HepG2 (cell line): ENCODE measurements around the gene RBBP8NL. TPM values are rescaled to one million over a fixed set of nuclear protein-coding genes. Genes with fewer than 3 reads are reported as not detected.

Experiments used
- NFE2L1 ChIP-seq: sonication (generic); formaldehyde crosslinking; IDR thresholded peaks from 2 replicates; pipeline ENCODE4 v1.4.0; 2020; ENCODE audit warnings: missing genetic modification reagents, mild to moderate bottlenecking, borderline replicate concordance
- PITX1 ChIP-seq: sonication (generic); formaldehyde crosslinking; IDR thresholded peaks from 2 replicates; pipeline ENCODE4 v1.5.1; 2020; ENCODE audit warnings: mild to moderate bottlenecking, missing genetic modification reagents
- SNAPC2 ChIP-seq: sonication (generic); formaldehyde crosslinking; IDR thresholded peaks from 2 replicates; pipeline ENCODE4 v1.8.1; 2022; ENCODE audit warnings: mild to moderate bottlenecking, missing genetic modification reagents
- SOX6 ChIP-seq, 2 experiments: fragments of 450-650 bp in 1 of 2; sonication (generic) in 1 of 2; formaldehyde crosslinking in 1 of 2; IDR thresholded peaks; 2 replicates each; pipeline versions ENCODE4 v1.4.0 to v1.6.1; 2017 to 2020; ENCODE audit warnings: antibody characterized with exemption in 1 of 2, mild to moderate bottlenecking in 1 of 2, missing genetic modification reagents in 1 of 2
- SRSF4 ChIP-seq: fragments of 200-400 bp; formaldehyde crosslinking; IDR thresholded peaks from one replicate; pipeline ENCODE4 v1.6.1; 2018; ENCODE audit warnings: mild to moderate bottlenecking, low read depth, low read length, moderate library complexity; ENCODE audit not compliant: poor library complexity, severe bottlenecking
- TERF1 ChIP-seq: sonication (generic); formaldehyde crosslinking; IDR thresholded peaks from 2 replicates; pipeline ENCODE4 v1.8.0; 2022; ENCODE audit warnings: mild to moderate bottlenecking, missing genetic modification reagents, moderate library complexity
- ZNF160 ChIP-seq: sonication (generic); formaldehyde crosslinking; IDR thresholded peaks from 2 replicates; pipeline ENCODE4 v1.8.0; 2022; ENCODE audit warnings: mild to moderate bottlenecking, inconsistent platforms, missing genetic modification reagents
- ZNF225 ChIP-seq: sonication (generic); formaldehyde crosslinking; IDR thresholded peaks from 2 replicates; pipeline ENCODE4 v1.4.0; 2020; ENCODE audit warnings: mild to moderate bottlenecking, missing genetic modification reagents
- ZNF318 ChIP-seq: sonication (generic); formaldehyde crosslinking; IDR thresholded peaks from 2 replicates; pipeline ENCODE4 v1.4.0; 2020; ENCODE audit warnings: mild to moderate bottlenecking, missing genetic modification reagents
- ZNF512 ChIP-seq: sonication (generic); formaldehyde crosslinking; IDR thresholded peaks from 2 replicates; pipeline ENCODE4 v1.4.0; 2020; ENCODE audit warnings: mild to moderate bottlenecking, missing genetic modification reagents
- ZNF792 ChIP-seq: IDR thresholded peaks from 2 replicates; pipeline ENCODE4 v1.6.1; 2016
- ZNF883 ChIP-seq: sonication (generic); formaldehyde crosslinking; IDR thresholded peaks from 2 replicates; pipeline ENCODE4 v1.5.1; 2020; ENCODE audit warnings: mild to moderate bottlenecking, missing genetic modification reagents; ENCODE audit errors: not compliant biosample characterization
- polyA plus RNA-seq, 8 experiments: library from polyadenylated mRNA; depleted of rRNA in 3 of 8; stranded (reverse) in 7 of 8; unstranded in 1 of 8; fragments of >200 nt; fragmentation: Illumina TruSeq in 4 of 8; extraction: Trizol in 4 of 8; gene quantifications; 2 replicates each; pipeline versions ENCODE4 v1.2.1 to v1.2.3, GENCODE V29; 2011 to 2016; ENCODE audit warnings: low read depth in 4 of 8, missing spikeins in 1 of 8, mixed read lengths in 1 of 8; ENCODE audit not compliant: insufficient read depth in 1 of 8
- total RNA-seq, 5 experiments: library from RNA; depleted of rRNA; stranded (reverse); fragments of >200 nt; fragmentation: Illumina TruSeq; extraction: Trizol; gene quantifications; 2 replicates each; pipeline ENCODE4 v1.2.3, GENCODE V29; 2016; ENCODE audit warnings: low read depth in 1 of 5

RBBP8NL gene
- total and polyA plus RNA-seq, 2 of the 13 experiments (the other 11 are each of a cell fraction or from before 2014, with no cell fraction given): 0.69 to 0.86 TPM

- TF ChIP-seq ZNF318: 0 out of 2 replicates have a peak, but pooled peaks have one; percentile 47
- peak; percentile 45; the same call in 1 of the 2 replicates for TF ChIP-seq ZNF225 (CRISPR knock-in tag)
- TF ChIP-seq SOX6 (IDR thresholded peaks at IDR 0.05): no peak
- TF ChIP-seq SOX6 (CRISPR knock-in tag; IDR thresholded peaks at IDR 0.05): peak; percentile 95
- TF ChIP-seq ZNF512 (CRISPR knock-in tag): peak; percentile 66; the same call in 1 of the 2 replicates
- no peak for TF ChIP-seq SRSF4
- no peak for TF ChIP-seq NFE2L1 (CRISPR knock-in tag)
- no peak for TF ChIP-seq ZNF160
- peak; percentile 22 for TF ChIP-seq ZNF883 (CRISPR knock-in tag)
- no peak for TF ChIP-seq PITX1 (CRISPR knock-in tag)
- no peak for TF ChIP-seq TERF1 (CRISPR knock-in tag)
- TF ChIP-seq ZNF792: no peak
- no peak for TF ChIP-seq SNAPC2 (CRISPR knock-in tag)
These were observed 20.6 kb downstream of the RBBP8NL start (continued) for GRCh38 chr20:62406635-62407176.
